ENCODE data around the gene C10orf62. TPM values are rescaled to one million over a fixed set of nuclear protein-coding genes. Genes with fewer than 3 reads are reported as not detected.
"Not testable (repeated sequence)": the region's sequence is repeated elsewhere in the genome, so short reads cannot be mapped to it uniquely, and the experiment has no call there.

Gene C10orf62
- total RNA-seq, 2 donors from 2014 or later = not detected

DNA sequence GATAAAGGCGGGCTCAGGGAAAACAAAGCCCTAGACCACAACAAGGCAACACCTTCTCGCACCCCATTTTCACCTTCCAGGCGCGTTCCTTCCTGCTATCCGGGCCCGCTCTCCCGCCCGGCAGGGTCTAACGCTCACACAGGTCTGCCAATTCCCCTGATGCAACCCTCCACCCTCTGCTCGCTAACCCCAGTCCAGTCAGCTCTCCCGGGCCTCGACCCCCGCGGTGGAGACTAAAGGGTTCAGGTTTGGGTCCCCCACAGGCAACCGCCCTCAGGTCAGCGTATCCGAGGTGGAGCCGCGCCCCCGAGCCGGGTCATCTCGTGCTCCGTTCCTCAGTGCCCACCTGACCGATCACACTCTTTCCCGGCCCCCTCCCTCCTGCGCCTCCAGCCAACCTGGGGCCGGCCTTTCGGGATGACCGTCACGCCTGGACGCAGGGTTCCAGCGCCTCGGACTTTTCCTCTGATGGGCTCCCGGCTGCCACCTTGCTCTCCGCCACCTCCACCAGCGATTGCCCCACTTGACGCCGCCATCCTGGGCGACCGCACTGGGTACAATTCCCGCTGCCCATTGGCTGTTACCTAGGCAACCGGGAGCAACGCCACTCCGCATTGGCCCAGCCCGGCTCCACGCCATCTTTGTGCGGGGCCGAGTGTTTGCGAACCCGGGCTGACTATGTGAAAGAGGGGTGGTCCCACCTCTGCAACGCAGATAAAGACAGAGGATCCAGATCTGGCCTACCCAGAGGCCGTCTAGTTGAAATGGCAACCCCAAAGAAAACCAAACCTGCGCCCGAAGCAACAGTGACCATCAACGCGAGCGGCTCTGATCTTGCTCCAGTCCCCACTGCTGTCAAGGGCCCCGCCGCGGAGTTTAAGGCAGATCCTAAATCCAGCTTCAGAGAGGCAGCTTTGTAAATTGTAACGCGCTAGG is 43.7 kb downstream of the C10orf62 start, which contains the start of gene MORN4:
Gene MORN4, minus strand, starts transcription at position 552 of the 936 bp plus-strand sequence. CDS start 13,847 bp downstream, outside the sequence.
- Mint-ChIP-seq H3K4me3 (peak within 1 kb of the TSS; percentile 93 to 98), H3K4me1 (ENCODE audit: low read depth) (peaks cover 21% of the 10 kb centered on the region), H3K27me3 (ENCODE audit: low read depth) (no peaks in the 10 kb centered on the region), H3K9me3 (no peaks in the 10 kb centered on the region), H3K27ac (peak within 1 kb of the TSS; percentile 83), H3K36me3 (ENCODE audit: insufficient read depth in 2 of 2) (peaks cover 2% of the 10 kb centered on the region in 2 donors)
- ATAC-seq (replicated peaks in 1 of 2) = peak; percentile 99
- DNase-seq = peak; percentile 93 to 95

DNA sequence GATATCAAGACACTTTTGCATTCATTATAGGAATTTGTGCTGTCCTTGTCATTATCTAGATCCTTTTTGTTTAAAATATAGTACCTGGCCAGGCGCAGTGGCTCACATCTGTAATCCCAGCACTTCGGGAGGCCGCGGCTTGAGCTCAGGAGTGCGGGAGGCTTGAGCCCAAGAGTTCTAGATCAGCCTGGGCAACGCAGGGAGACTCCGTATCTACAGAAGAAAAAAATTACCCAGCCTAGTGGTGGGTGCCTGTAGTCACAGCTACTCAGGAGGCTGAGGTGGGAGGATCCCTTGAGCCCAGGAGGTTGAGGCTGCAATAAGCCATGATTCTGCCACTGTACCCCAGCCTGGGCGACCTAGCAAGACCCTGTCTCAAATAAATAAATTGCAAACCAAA is 44.4 kb downstream of the C10orf62 start:
- Mint-ChIP-seq H3K27me3 (ENCODE audit: low read depth) (no peaks in the 10 kb centered on the region), H3K4me3 (peak overlapping the region; percentile 93 to 98), H3K27ac (peak overlapping the region; percentile 83), H3K36me3 (ENCODE audit: insufficient read depth in 2 of 2) (peaks cover 2% of the 10 kb centered on the region in 2 donors), H3K4me1 (ENCODE audit: low read depth) (peaks cover 21% of the 10 kb centered on the region), H3K9me3 (no peaks in the 10 kb centered on the region)
- peak; percentile 16 to 38 for DNase-seq
- ATAC-seq (replicated peaks in 1 of 2) = peak; percentile 44 to 51

DNA sequence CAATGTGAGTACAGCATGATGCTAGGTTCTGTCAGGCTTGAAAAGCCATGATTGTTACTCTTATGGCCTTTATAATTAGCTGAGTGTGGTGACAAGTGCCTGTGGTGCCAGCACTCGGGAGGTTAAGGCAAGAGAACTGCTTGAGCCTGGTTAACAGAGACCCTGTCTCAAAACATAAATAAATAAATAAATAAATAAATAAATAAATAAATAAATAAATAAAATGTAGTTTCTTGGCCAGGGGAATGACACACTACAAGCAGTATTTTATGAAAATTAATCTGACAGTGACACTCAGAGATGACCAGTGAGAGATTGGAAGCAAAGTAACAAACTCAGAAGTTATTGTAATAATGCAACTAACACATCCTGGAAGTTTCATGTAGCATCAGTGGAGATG is 46.1 kb downstream of the C10orf62 start:
- Mint-ChIP-seq H3K9me3 (no peaks in the 10 kb centered on the region), H3K4me1 (ENCODE audit: low read depth) (peaks cover 26% of the 10 kb centered on the region), H3K4me3 (no peak overlapping the region), H3K27ac (no peak overlapping the region), H3K36me3 (ENCODE audit: insufficient read depth in 2 of 2) (peaks cover 2% of the 10 kb centered on the region in 2 donors), H3K27me3 (ENCODE audit: low read depth) (no peaks in the 10 kb centered on the region)
- no peak for ATAC-seq (replicated peaks in 1 of 2)
- no peak for DNase-seq

DNA sequence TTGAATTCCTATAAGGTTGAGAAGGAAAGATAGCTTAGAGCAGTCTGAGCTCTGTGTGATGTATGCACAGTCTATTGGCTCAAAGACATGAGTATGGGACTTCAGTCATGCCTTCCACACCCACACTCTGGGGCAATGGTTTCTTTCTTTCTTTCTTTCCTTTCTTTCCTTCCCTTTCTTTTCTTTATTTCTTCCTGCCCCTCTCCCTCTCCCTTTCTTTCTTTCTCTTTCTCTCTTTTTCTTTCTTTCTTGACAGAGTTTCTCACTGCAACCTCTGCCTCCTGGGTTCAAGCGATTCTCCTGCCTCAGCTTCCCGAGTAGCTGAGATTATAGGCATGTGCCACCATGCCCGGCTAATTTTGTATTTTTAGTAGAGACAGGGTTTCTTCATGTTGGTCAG is 49.6 kb downstream of the C10orf62 start:
- H3K27me3 Mint-ChIP-seq (ENCODE audit: low read depth); H3K27ac Mint-ChIP-seq; H3K9me3 Mint-ChIP-seq; ATAC-seq (replicated peaks in 1 of 2); DNase-seq; H3K4me3 Mint-ChIP-seq; H3K36me3 Mint-ChIP-seq (ENCODE audit: insufficient read depth in 2 of 2): not testable (repeated sequence)
- H3K4me1 Mint-ChIP-seq (ENCODE audit: low read depth) = peaks cover 28% of the 10 kb centered on the region

DNA sequence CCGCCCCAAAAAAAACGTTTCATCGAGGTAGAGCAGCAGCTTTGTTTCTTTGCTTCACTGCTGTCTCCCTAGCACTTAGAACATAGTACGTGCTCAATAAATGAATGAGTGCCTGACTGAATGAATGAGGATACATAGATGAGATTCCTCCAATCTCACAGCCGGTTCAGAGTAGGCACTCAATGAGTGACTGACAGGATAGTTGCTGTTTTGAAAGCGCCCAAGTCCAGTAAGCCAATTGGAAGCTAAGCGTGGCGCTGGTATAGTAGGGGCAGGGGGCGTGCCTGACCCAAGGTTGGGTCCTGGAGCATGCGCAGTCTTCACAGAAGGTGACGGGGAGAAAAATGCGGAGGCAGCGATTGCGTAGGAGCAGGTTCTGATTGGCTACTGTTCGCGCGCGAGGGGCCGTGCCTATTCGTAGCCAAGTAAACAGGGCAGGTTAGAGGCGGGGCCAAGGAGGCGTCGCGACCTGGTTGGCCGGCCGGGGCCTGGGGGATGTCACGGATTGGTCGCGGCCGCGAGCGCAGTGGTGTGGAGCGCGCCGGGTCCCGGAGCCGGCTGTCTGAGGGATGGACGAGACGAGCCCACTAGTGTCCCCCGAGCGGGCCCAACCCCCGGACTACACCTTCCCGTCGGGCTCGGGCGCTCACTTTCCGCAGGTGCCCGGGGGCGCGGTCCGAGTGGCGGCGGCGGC is 50.8 kb downstream of the C10orf62 start, which contains the start of gene PI4K2A:
Gene PI4K2A, plus strand, starts transcription at position 498 of the 694 bp plus-strand sequence. Its CDS starts 72 bp downstream, at position 570.
- H3K4me3 Mint-ChIP-seq = peak within 1 kb of the TSS; percentile 87 to 88
- peak within 1 kb of the TSS; percentile 89 for H3K27ac Mint-ChIP-seq
- no peaks in the 10 kb centered on the region for H3K36me3 Mint-ChIP-seq (ENCODE audit: insufficient read depth in 2 of 2)
- DNase-seq = peak; percentile 99 to 100
- H3K4me1 Mint-ChIP-seq (ENCODE audit: low read depth) = peaks cover 26% of the 10 kb centered on the region
- no peaks in the 10 kb centered on the region for H3K27me3 Mint-ChIP-seq (ENCODE audit: low read depth)
- peak; percentile 99 for ATAC-seq (replicated peaks in 1 of 2)
- no peaks in the 10 kb centered on the region for H3K9me3 Mint-ChIP-seq

Other genes with a start within 250 kb of the C10orf62 start
- 10 to 100 TPM; 27.8 to 33.5 TPM for gene RRP12, start 188.4 kb upstream of the C10orf62 start, total RNA-seq
- 100 to 1,000 TPM; 362 to 512 TPM for gene PGAM1, start 163.5 kb upstream of the C10orf62 start, total RNA-seq
- 10 to 100 TPM; 75.3 to 75.7 TPM for gene EXOSC1, start 143.7 kb upstream of the C10orf62 start, total RNA-seq
- 10 to 100 TPM; 35.5 to 37.8 TPM for gene ZDHHC16, start 143.5 kb upstream of the C10orf62 start, total RNA-seq
- 100 to 1,000 TPM in 1 of 2 donors, 10 to 100 TPM in 1; 92.2 to 113 TPM for gene MMS19, start 91.3 kb upstream of the C10orf62 start, total RNA-seq
- 1 to 10 TPM; 3.7 to 4.1 TPM for gene UBTD1, start 90.8 kb upstream of the C10orf62 start, total RNA-seq
- gene ANKRD2, start 16.9 kb upstream of the C10orf62 start, total RNA-seq = not detected
- gene HOGA1, start 5.3 kb upstream of the C10orf62 start, total RNA-seq = not detected
- 1 to 10 TPM; 4.4 to 7.6 TPM for gene MORN4, start 43.8 kb downstream of the C10orf62 start, total RNA-seq
- 10 to 100 TPM; 15.4 to 16.6 TPM for gene PI4K2A, start 51.0 kb downstream of the C10orf62 start, total RNA-seq
- gene AVPI1, start 97.5 kb downstream of the C10orf62 start, total RNA-seq = 1 to 10 TPM; 1.8 to 5.3 TPM
- gene MARVELD1, start 124.0 kb downstream of the C10orf62 start, total RNA-seq = 1 to 10 TPM; 1.5 to 1.9 TPM
- gene ZFYVE27, start 147.4 kb downstream of the C10orf62 start, total RNA-seq = 10 to 100 TPM; 33.7 to 40.0 TPM
- not detected for gene SFRP5, start 182.3 kb downstream of the C10orf62 start, total RNA-seq

Measured in activated T-cell treated with anti-CD3 and anti-CD28 coated beads, Interleukin-2, amount 50 U/mL, for 72 hours (primary cell).